Umbilical cord (tissue), 2 donors: Measurements from ENCODE around the gene EZR. TPM values are rescaled to one million over a fixed set of nuclear protein-coding genes. Genes with fewer than 3 reads are reported as not detected.

Experiments used
- DNase-seq: peaks from one replicate; pipeline ENCODE4 v3.0.0-alpha.2; 2015; ENCODE audit warnings: low spot score
- total RNA-seq: library from RNA; depleted of rRNA; stranded (reverse); fragments of >200 nt; gene quantifications from one replicate; pipeline ENCODE4 v1.2.3, GENCODE V29; 2014; ENCODE audit warnings: low replicate concordance; ENCODE audit not compliant: insufficient read depth

EZR gene
- total RNA-seq, 1 donor from 2014 or later = 85.5 TPM

DNA sequence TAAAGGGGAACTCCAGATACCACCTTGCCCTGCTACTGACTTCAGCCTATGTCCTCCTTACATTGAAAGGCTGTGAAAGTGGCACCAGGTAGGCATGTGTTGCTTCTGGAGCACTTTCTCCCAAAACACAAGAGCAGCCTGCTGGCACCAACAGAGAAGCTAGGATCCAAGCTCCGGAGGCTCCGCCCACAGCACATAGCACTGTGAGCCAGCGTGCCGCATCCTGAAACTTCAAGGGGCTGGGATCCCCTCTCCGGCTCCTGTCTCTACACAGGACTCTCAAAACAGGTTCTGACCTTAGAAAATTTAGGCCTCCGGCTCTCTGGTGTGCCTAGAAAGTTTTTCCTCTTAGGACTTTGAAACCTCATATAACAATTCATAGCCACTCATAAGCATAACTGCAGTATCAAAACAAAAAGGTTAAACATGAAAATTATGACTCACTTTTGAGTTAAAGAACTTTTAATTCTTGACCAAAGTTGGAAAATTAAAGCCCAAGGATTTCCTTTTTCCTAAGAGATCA, 41.1 kb downstream of the EZR start:
- DNase-seq = no peak

DNA sequence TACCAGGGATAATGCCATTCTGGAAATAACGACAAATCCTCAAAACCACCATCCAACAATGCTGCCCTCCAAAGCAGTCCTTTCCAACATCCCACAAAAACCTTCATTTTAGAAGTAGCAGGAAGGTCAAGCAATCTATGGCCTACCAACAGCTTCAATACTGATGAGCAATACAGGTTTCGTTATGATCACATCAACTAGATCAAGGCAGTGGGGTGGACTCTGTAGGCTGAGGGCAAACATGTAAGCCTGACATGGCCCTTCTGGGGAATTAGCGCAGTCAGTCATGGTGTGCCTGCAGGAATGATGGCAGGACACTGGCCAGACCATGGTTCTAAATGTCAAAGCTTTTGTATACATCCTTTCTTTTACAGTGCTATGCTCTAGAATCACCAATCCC, 41.7 kb downstream of the EZR start:
- no peak for DNase-seq

- no peak for DNase-seq
Measured at GRCh38 chr6:158776737-158777136, 42.4 kb downstream of the EZR start.

- no peak for DNase-seq
Measured at GRCh38 chr6:158775832-158776231, 43.3 kb downstream of the EZR start.

DNA sequence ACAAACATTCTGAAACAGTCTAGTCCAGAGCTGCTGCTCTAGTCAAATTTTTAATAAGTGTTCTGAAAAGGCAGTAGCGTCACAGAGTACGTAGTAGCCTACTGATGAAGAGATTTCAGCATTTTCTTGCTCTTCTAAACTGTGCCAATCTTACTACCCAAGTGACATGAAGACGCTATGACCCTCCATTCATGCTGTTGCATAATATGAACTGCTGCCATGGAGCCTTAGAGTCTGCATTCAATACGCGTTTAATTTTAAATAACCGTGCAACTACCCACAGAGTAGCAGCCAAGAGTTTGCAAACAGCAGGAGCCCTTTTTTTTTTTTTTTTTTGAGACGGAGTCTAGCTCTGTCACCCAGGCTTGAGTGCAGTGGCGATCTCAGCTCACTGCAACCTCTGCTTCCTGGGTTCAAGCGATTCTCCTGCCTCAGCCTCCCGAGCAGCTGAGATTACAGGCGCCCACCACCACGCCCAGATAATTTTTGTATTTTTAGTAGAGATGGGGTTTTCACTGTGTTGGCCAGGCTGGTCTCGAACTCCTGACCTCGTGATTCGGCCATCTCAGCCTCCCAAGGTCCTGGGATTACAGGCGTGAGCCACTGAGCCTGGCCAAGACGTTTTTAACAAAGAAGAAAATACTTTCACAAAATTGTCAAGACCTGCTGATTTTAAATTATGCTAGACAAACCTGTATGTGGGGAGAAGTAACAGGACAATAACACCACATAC, 44.3 kb downstream of the EZR start:
- DNase-seq = no peak

- no peak for DNase-seq
Measured at GRCh38 chr6:158773581-158774449, 45.4 kb downstream of the EZR start.

- no peak for DNase-seq
Measured at GRCh38 chr6:158772851-158773371, 46.3 kb downstream of the EZR start.

- DNase-seq = no peak
Measured at GRCh38 chr6:158772172-158772571, 47.0 kb downstream of the EZR start.

DNA sequence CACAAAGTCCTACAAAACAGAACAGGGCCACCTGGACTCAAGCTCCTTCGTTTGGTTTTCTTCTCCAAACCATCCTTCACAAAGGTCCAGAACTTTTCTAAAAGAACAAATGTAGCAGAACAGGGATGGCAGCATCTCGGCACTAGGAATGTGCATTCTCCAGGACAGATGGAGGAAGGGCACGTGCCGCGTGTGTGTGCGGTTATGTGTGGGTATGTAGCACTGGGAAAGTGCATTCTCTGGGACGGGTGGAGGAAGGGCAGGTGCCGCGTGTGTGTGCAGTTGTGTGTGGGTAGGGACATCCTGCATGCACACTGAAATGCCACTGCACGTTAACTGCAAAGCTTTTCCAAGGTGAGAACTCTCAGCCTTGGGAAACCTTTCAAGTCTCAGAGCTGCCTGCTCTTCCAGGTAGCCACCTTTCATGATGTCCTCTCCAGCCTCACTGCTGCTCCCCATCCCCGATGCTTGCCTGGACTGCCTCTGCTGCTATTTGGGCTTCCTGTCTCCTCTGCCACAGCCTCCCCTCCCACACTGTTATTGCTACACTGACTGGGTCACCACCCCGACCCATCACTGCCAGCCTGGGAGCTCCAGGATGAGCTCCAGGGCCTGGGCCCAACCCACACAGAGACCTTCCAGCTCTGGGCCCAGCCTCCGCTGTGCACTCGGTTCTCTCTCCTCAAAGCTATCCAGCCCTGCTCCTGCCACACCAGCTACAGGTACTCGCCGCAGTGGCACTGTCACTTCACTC, 47.6 kb downstream of the EZR start:
- no peak for DNase-seq

DNA sequence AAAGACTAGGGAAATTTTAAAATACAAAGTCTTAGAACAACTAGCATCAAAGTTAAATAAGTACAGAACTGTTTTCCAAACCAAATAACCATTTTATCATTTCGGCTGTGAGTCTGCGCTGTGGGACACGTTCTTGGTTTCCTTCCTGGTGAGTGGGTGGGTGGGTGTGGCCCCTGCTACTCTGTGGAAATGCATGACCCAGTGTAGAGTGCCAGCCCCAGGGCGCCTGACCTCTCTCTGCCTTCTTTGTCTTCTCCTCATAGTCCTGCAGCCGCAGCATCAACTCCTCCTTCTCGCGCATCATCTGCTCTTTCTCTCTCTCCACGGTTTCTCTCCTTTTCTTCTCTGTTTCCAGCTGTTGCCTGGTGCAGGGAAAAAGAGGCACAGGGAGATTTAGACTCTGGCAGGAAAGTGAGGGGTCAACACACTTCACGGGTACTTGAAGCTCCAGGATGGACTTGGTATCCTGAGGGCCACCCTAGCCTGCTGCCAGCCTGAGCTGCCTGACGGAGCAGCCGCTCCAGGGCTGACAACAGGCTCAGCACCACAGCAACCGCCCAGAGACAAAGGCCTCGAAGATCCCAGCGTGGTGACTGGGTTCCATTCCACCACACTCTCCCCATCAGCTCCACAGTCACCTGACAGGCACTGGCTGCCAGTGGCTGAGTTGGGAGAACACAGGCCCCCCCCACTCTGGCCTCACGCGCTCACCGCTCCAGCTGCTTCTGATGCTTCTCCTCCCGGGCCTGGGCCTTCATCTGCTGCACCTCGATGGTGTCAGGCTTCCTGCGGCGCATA, 48.4 kb downstream of the EZR start:
- no peak for DNase-seq

DNA sequence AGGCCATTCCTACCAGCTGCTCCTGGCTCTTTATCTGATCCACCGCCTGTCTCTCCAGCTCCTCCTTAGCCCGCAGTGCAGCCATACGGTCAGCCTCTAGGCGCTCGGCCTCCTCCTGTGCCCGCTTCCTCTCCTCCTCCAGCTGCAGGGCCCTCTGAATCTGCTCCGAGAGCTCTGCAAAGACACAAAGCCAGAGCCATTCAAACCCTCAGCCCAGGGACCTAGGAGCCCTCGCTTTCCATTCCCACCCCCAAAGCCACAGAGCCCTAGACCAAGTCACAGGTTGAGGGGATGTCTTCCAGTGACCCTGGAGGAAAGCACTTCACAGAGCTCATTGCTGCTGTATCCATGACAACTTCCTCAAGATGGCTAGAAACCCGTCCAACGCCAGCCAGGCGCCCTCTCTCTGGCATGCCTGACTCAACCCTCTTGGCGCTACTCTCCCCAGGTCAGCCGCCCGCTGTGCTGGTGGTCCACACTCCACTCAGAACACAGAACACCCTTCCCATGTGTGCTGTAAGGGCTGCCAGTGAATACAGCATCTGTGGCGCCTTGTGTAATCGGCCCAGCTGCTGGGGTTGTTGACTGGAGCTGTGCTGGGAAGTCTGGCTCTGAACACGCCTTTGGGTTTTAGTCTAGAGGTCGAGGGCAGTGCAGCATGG, 49.3 kb downstream of the EZR start:
- DNase-seq = no peak

DNA sequence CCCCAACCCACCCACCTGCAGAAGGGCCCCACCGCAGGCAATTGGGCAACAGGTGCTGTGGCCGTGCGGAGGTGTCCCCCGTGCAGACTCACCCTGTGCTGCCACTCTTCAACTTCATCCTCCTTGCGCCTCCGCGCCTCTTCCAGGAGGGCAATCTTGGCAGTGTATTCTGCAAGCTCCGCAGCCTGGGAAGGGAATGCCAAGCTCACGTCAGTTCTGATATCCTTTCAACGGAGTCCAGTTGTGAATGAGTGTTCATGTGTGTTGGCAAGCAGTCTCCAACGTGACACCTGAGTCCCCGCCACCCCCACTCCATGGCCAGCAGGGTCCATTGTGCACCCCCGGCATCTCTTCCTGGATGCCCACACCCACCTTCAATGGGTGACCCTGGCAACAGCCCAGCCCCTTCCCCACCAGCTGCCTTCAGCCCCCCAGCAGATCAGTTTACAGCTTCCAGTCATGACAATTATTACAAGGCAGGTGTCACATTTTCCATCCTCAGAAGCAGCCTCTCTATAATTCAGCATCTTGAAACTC, 49.9 kb downstream of the EZR start:
- DNase-seq = no peak

DNA sequence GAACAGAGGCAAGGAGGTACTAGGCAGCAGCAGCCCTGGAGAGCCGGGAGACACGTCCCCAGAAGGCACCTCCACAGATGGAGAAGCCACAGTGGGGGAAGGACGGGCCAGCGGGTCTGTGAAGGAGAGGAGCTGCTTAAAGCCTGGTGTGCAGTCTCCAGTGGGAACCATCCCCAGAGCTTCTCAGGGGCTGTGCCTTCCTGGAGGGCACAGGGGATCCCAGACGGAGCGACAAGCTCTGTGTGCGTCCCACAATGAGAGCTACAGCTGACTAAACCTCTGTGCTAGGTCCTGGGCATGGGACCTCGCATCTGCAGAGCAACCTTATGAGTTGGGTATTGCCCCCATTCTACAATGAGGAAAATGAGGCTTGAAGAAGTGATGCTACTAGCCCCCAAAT, 50.7 kb downstream of the EZR start:
- DNase-seq = no peak

DNA sequence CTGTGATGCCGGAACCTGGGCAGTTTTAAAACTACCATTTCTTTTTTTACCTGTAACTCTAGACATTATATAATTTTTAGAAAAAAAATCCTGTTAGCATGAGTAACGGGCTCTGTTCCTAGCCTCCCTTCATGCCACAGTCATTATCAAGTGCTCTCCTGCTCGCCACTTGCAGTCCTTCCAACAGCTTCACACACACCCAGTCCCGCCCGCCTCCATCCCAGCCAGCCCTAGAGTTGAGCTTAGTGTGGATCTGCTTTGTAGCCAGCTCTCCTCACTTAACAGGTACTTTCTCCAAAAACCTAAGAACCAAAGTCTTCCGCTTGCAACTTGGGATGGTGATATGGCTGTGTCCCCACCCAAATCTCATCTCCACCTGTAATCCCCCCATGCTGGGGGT, 51.5 kb downstream of the EZR start:
- DNase-seq = no peak

DNA sequence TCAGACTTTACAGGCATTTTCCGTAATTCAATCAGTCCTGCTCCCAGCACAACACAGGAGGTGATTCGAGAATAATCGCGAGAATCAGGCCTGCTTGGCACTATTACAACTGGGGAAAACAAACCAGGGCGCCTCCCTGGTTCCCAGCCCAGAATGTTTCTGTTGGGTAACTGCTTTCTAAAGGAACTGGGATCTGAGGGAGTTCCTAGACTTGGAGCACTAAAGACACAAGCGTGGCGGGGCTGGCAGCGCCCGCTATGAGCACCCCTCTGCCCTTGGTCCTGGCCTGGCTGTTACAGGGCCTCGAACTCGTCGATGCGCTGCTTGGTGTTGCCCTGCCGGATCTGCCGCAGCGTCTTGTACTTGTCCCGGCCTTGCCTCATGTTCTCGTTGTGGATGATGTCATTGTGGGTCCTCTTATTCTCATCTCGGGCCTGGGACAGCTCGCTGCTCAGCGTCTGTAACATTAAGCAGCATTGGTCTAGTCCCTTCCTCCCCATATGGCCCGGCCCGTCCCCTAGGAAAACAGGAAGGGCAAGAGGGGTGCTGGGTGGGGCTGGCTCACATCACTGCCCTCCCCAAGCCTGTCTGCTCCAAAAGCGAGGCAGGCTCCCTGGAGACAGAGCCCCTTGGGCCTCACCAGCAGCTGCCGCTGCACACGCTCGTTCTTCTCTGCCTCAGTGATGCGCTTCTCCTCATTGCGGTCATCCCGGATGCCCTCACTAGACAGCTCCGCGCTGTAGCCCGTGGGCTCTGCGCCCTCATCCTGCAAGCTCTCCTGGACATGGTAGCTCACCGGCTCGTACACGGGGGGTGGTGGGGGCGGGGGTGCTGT, 52.3 kb downstream of the EZR start:
- DNase-seq = no peak

GRCh38 chr6:158765499-158766068, 53.6 kb downstream of the EZR start:
- no peak for DNase-seq

DNA sequence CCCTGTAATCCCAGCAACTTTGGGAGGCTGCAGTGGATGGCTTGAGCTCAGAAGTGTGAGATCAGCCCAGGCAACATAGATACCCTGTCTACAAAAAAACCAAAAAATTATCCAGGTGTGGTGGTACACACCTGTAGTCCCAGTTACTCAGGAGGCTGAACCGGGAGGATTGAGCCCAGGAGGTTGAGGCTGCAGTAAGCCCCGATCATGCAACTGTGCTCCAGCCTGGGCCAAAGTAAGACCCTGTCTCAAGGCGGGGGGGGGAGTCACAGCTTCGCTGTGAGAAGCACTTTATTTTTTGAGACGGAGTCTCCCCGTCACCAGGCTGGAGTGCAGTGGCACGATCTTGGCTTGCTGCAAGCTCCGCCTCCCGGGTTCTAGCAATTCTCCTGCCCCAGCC, 54.2 kb downstream of the EZR start:
- DNase-seq = no peak

DNA sequence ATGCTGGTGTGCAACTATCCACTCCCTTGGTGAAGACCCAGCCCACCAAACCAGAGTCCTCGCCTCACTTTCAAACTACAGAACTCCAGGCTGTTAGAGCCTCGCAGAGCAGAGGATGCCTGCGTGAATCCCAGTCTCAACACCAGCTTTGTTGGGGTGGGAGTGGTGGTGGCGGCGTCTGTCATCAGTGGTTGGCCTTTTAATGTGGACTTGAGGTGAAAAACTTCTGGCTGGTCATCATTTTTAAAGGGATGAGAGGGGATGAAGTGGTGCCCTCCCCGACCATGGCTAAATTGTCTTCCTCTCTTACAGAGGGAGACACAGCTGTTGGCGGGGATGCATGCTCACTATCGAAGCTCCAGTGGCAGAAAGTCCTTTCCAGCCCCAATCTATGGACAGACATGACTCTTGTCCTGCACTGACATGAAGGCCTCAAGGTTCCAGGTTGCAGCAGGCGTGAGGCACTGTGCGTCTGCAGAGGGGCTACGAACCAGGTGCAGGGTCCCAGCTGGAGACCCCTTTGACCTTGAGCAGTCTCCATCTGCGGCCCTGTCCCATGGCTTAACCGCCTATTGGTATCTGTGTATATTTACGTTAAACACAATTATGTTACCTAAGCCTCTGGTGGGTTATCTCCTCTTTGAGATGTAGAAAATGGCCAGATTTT, 54.9 kb downstream of the EZR start:
- DNase-seq = no peak
